K562 (cell line): ENCODE data around the gene MYL4. TPM values are rescaled to one million over a fixed set of nuclear protein-coding genes. Genes with fewer than 3 reads are reported as not detected.

Experiments
- ATAC-seq: fragments of 200-7000 bp; cut with Tn5 transposase; 3 replicates; pipeline ENCODE4 v1.9.1; 2020; ENCODE audit warnings: moderate library complexity
- BruUV-seq: library from RNA; stranded (reverse); fragments of 400-500 nt; replicated peaks from 2 replicates; lab custom pipeline; 2021; lab: Mats Ljungman, UMichigan
- CTCF ChIA-PET: fragments of 300-600 bp; formaldehyde crosslinking; extraction: SDS; loops from one replicate; lab custom pipeline; 2021; ENCODE audit warnings: low intra/inter-chr PET ratio; lab: Yijun Ruan, JAX
- POLR2A ChIA-PET: fragments of 300-600, 350-650 bp; sonication (Branson Sonifier 250); formaldehyde crosslinking; extraction: SDS; loops from one replicate; lab custom pipeline; 2021; ENCODE audit warnings: antibody characterized with exemption, inconsistent platforms; lab: Yijun Ruan, JAX
- DNase-seq, 4 experiments: peaks; one replicate each; pipeline versions ENCODE4 v3.0.0 to v3.0.0-alpha.2; 2011 to 2018; ENCODE audit warnings: low spot score in 3 of 4, mixed read lengths in 3 of 4; ENCODE audit errors: extremely low read depth in 1 of 4
- FAIRE-seq: peaks from 2 replicates; lab custom pipeline; 2011; peaks lifted over from hg19 to GRCh38; lab: Jason Lieb, UNC
- H2AFZ ChIP-seq: 2 replicates; pipeline ENCODE4 v1.6.0; 2011; ENCODE audit warnings: low read depth, low read length, control low read depth, inconsistent platforms
- H3K27ac ChIP-seq: fragments of 200-600 bp; 3 replicates; pipeline ENCODE4 v1.8.0; 2011; ENCODE audit warnings: low read depth, mild to moderate bottlenecking, control low read depth, inconsistent platforms, low read length, moderate library complexity, mixed read lengths; ENCODE audit errors: extremely low read depth
- H3K27me3 ChIP-seq, 2 experiments: fragments of 300-600 bp in 1 of 2; 2 replicates in 1 of 2; 3 replicates in 1 of 2; pipeline versions ENCODE4 v1.6.0 to v1.8.0; 2011; ENCODE audit warnings: inconsistent platforms in 2 of 2, low read length in 2 of 2, mild to moderate bottlenecking in 1 of 2, mixed read lengths in 1 of 2, moderate library complexity in 1 of 2; ENCODE audit not compliant: control insufficient read depth in 2 of 2, insufficient read depth in 2 of 2
- H3K36me3 ChIP-seq: fragments of 300-600 bp; 3 replicates; pipeline ENCODE4 v1.8.0; 2011; ENCODE audit warnings: mild to moderate bottlenecking, low read length, inconsistent platforms; ENCODE audit not compliant: control insufficient read depth, insufficient read depth
- H3K4me1 ChIP-seq, 2 experiments: fragments of 200-600 bp in 1 of 2; replicated peaks in 1 of 2; 2 replicates in 1 of 2; 3 replicates in 1 of 2; pipeline versions ENCODE4 v1.5.1 to v1.8.0; 2011; ENCODE audit warnings: inconsistent platforms in 2 of 2, low read length in 2 of 2, mild to moderate bottlenecking in 1 of 2, mixed read lengths in 1 of 2, moderate library complexity in 1 of 2; ENCODE audit not compliant: control insufficient read depth in 2 of 2, insufficient read depth in 2 of 2
- H3K4me2 ChIP-seq: 2 replicates; pipeline ENCODE4 v1.6.1; 2011; ENCODE audit warnings: low read length, control low read depth, inconsistent platforms, mixed read lengths; ENCODE audit not compliant: insufficient read depth
- H3K4me3 ChIP-seq: fragments of 200-600 bp; sonication (generic), shearing (Covaris generic); 2 replicates; pipeline ENCODE4 v1.5.1; 2016; ENCODE audit warnings: control low read depth, inconsistent platforms
- H3K79me2 ChIP-seq: fragments of 200-600 bp; 3 replicates; pipeline ENCODE4 v1.8.0; 2011; ENCODE audit warnings: low read length, inconsistent platforms; ENCODE audit not compliant: control insufficient read depth, insufficient read depth
- H3K9ac ChIP-seq, 2 experiments: 2 replicates each; pipeline versions ENCODE4 v1.6.0 to v1.6.1; 2011; ENCODE audit warnings: low read depth in 2 of 2, low read length in 2 of 2, control low read depth in 1 of 2, inconsistent platforms in 1 of 2, mild to moderate bottlenecking in 1 of 2, mixed read lengths in 1 of 2; ENCODE audit not compliant: insufficient read depth in 1 of 2
- H3K9me1 ChIP-seq: one replicate; pipeline ENCODE4 v1.6.0; 2011; ENCODE audit warnings: inconsistent platforms, mild to moderate bottlenecking, low read length, moderate library complexity; ENCODE audit not compliant: control insufficient read depth, insufficient read depth
- H3K9me3 ChIP-seq: replicated peaks from 2 replicates; pipeline ENCODE4 v1.5.1; 2011; ENCODE audit warnings: low read depth, low read length, inconsistent platforms; ENCODE audit not compliant: control insufficient read depth, insufficient read depth
- H4K20me1 ChIP-seq: replicated peaks from 2 replicates; pipeline ENCODE4 v1.6.1; 2011; ENCODE audit warnings: low read length, inconsistent platforms, mixed read lengths; ENCODE audit not compliant: control insufficient read depth, insufficient read depth
- ETS2 ChIP-seq: IDR thresholded peaks from 2 replicates; pipeline ENCODE4 v1.6.1; 2016; ENCODE audit warnings: borderline replicate concordance, missing genetic modification characterization, mild to moderate bottlenecking, moderate library complexity, missing compliant biosample characterization; ENCODE audit not compliant: poor library complexity, severe bottlenecking
- MYC ChIP-seq, 2 experiments: fragments of 250-450 bp in 1 of 2; sonication (Bioruptor Pico) in 1 of 2; IDR thresholded peaks; 2 replicates each; pipeline versions ENCODE4 v1.5.1 to v1.6.1; 2012 to 2021; ENCODE audit warnings: low read depth in 2 of 2, borderline replicate concordance in 1 of 2, improper control_type of control experiment in 1 of 2, low read length in 1 of 2, mild to moderate bottlenecking in 1 of 2, moderate library complexity in 1 of 2
- POLR2B ChIP-seq: fragments of 450-650 bp; IDR thresholded peaks from 2 replicates; pipeline ENCODE4 v1.6.1; 2018; ENCODE audit warnings: low read depth; ENCODE audit not compliant: partially characterized antibody
- POLR2H ChIP-seq: IDR thresholded peaks from 2 replicates; pipeline ENCODE4 v1.6.1; 2016; ENCODE audit warnings: missing genetic modification characterization, low read depth, mild to moderate bottlenecking, control low read depth, missing compliant biosample characterization, moderate library complexity
- SP1 ChIP-seq: sonication (generic); formaldehyde crosslinking; IDR thresholded peaks from 2 replicates; pipeline ENCODE4 v1.8.1; 2022; ENCODE audit warnings: mild to moderate bottlenecking, missing genetic modification reagents
- TAF9B ChIP-seq: fragments of 450-650 bp; IDR thresholded peaks from 2 replicates; pipeline ENCODE4 v1.6.1; 2018; ENCODE audit warnings: mild to moderate bottlenecking; ENCODE audit not compliant: partially characterized antibody
- WGBS: fragments of 100-300 bp; shearing (Covaris generic); methylation state at CpG from one replicate; pipeline ENCODE4 v1.1.6; 2016; ENCODE audit warnings: low coverage, mixed read lengths; ENCODE audit not compliant: insufficient coverage; ENCODE audit errors: missing lambda C conversion rate; 5-methylcytosine and 5-hydroxymethylcytosine counted together
- in situ Hi-C: fragments of 300-500 bp; cut with MboI; formaldehyde crosslinking; loops from 4 replicates; pipeline ENCODE4 v1.15.0; 2018; ENCODE audit warnings: inconsistent platforms, mixed read lengths
- intact Hi-C: fragments of 100-400 bp; cut with micrococcal nuclease; formaldehyde crosslinking; loops from 2 replicates; pipeline ENCODE4 v1.14.2; 2022
- polyA plus RNA-seq, 8 experiments: library from polyadenylated mRNA; depleted of rRNA in 4 of 8; stranded (reverse) in 5 of 8; unstranded in 3 of 8; fragments of >200 nt; fragmentation: Nextera tagmentation in 2 of 8; fragmentation: Illumina TruSeq in 1 of 8; extraction: Ambion mirVana in 2 of 8; extraction: Trizol in 1 of 8; gene quantifications; 2 replicates each; pipeline versions ENCODE4 v1.2.1 to v1.2.3, GENCODE V29; 2011 to 2014; ENCODE audit warnings: inconsistent platforms in 1 of 8, missing spikeins in 1 of 8
- total RNA-seq, 7 experiments: library from RNA; depleted of rRNA in 6 of 7; stranded (reverse); fragments of >200 nt in 6 of 7; fragmentation: Illumina TruSeq in 2 of 7; extraction: Trizol in 2 of 7; gene quantifications; 2 replicates each; pipeline versions ENCODE4 v1.2.1 to v1.2.3, GENCODE V29; 2011 to 2021; ENCODE audit warnings: low replicate concordance in 1 of 7
- TF ChIP-seq, protein P1 (sequence below): fragments of 450-650 bp; IDR thresholded peaks from 2 replicates; pipeline ENCODE4 v1.6.1; 2016; ENCODE audit warnings: missing biosample characterization, missing genetic modification characterization
- TF ChIP-seq, protein P2 (sequence below): fragments of 450-650 bp; formaldehyde crosslinking; IDR thresholded peaks from 2 replicates; pipeline ENCODE4 v1.4.0; 2022; ENCODE audit warnings: missing genetic modification characterization

Gene MYL4
- total and polyA plus RNA-seq, 9 of the 15 experiments (the other 6 are each of a cell fraction or from before 2014, with no cell fraction given): 117 to 423 (median 221) TPM

DNA sequence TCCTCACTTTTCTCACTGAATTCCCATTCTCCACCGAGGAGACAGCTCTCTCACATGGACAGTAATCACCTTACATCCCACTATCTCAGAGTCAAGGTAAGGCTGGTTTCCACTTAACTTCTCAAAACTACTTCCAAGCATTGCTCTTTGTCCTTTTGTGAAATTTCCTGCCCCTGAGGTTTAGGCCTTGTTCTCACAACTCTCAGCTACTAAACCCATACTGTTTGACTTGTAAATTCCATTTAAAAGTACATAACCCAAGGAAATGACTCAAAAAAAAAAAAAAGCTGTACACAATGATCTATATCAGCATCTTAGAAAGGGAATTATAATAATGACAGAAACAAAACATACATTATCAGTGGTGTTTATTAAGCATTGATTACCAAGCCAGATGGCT lies 28.8 kb upstream of the MYL4 start:
- Histone ChIP-seq H3K9me1 (peaks cover 2% of the 10 kb centered on the region), H2AFZ (no peak overlapping the region), H3K79me2 (peaks cover 99% of the 10 kb centered on the region), H3K4me3 (no peak overlapping the region), H3K27ac (no peak overlapping the region), H3K36me3 (peaks cover 77% of the 10 kb centered on the region), H3K9ac (no peak overlapping the region), H3K27me3 (no peaks in the 10 kb centered on the region), H3K4me2 (no peak overlapping the region), H4K20me1 (peaks cover 4% of the 10 kb centered on the region; the same call in 1 of the 2 replicates), H3K4me1 (peaks cover 10 to 22% of the 10 kb centered on the region in 2 experiments; a peak in 4 of 5 replicates), H3K9me3 (no peaks in the 10 kb centered on the region)
- in situ Hi-C loops: no loop called here
- FAIRE-seq (no peak), DNase-seq (no peak), ATAC-seq (no peak)
- ChIA-PET POLR2A (interaction anchor here (0.6 kb wide), 2 partner anchors 42 to 186 kb away, joined by 3 read pairs; no protein-coding TSS in a partner anchor), CTCF (no interaction called here)
- 47% methylated on average over 1 of the region's 1 CpG for WGBS
- BruUV-seq: no TSS peak
- TF ChIP-seq, protein P1, sequence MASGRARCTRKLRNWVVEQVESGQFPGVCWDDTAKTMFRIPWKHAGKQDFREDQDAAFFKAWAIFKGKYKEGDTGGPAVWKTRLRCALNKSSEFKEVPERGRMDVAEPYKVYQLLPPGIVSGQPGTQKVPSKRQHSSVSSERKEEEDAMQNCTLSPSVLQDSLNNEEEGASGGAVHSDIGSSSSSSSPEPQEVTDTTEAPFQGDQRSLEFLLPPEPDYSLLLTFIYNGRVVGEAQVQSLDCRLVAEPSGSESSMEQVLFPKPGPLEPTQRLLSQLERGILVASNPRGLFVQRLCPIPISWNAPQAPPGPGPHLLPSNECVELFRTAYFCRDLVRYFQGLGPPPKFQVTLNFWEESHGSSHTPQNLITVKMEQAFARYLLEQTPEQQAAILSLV (tag): no peak
- TF ChIP-seq POLR2B (no peak), ETS2 (tag) (no peak), SP1 (CRISPR knock-in tag) (no peak), MYC (IDR thresholded peaks at IDR 0.05; ENCODE audit: low read depth, low read length) (no peak), MYC (CRISPR knock-in tag; IDR thresholded peaks at IDR 0.05; ENCODE audit: borderline replicate concordance, low read depth) (no peak), TAF9B (no peak), POLR2H (tag) (no peak)
- TF ChIP-seq, protein P2, sequence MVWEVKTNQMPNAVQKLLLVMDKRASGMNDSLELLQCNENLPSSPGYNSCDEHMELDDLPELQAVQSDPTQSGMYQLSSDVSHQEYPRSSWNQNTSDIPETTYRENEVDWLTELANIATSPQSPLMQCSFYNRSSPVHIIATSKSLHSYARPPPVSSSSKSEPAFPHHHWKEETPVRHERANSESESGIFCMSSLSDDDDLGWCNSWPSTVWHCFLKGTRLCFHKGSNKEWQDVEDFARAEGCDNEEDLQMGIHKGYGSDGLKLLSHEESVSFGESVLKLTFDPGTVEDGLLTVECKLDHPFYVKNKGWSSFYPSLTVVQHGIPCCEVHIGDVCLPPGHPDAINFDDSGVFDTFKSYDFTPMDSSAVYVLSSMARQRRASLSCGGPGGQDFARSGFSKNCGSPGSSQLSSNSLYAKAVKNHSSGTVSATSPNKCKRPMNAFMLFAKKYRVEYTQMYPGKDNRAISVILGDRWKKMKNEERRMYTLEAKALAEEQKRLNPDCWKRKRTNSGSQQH: no peak
- intact Hi-C loops: no loop called here
